MM.1S (cell line): ENCODE results near the gene MFSD6L.

Experiments used
- DNase-seq: peaks from one replicate; pipeline ENCODE4 v3.0.0-alpha.2; 2015
- H2AFZ ChIP-seq: fragments of 300-600 bp; sonication (generic); 2 replicates; pipeline ENCODE4 v1.6.0; 2016; ENCODE audit warnings: antibody characterized with exemption, low read length
- H3F3A ChIP-seq: fragments of 300-600 bp; sonication (generic); 2 replicates; pipeline ENCODE4 v1.6.1; 2016; ENCODE audit warnings: mild to moderate bottlenecking, antibody characterized with exemption, low read length, moderate library complexity, mixed read lengths; ENCODE audit not compliant: insufficient read depth
- H3K27ac ChIP-seq: fragments of 300-600 bp; sonication (generic); 2 replicates; pipeline ENCODE4 v1.5.1; 2016; ENCODE audit warnings: mild to moderate bottlenecking, low read length
- H3K27me3 ChIP-seq: fragments of 300-600 bp; sonication (generic); replicated peaks from 2 replicates; pipeline ENCODE4 v1.6.0; 2016; ENCODE audit warnings: low read length; ENCODE audit not compliant: insufficient read depth
- H3K36me3 ChIP-seq: fragments of 300-600 bp; sonication (generic); replicated peaks from 2 replicates; pipeline ENCODE4 v1.6.1; 2016; ENCODE audit warnings: mild to moderate bottlenecking, low read length, mixed read lengths; ENCODE audit not compliant: insufficient read depth
- H3K4me1 ChIP-seq: fragments of 300-600 bp; sonication (generic); 2 replicates; pipeline ENCODE4 v1.6.1; 2016; ENCODE audit warnings: low read length, mixed read lengths
- H3K4me2 ChIP-seq: fragments of 300-600 bp; sonication (generic); 2 replicates; pipeline ENCODE4 v1.6.0; 2016; ENCODE audit warnings: low read depth, low read length
- H3K4me3 ChIP-seq: fragments of 300-600 bp; sonication (generic); 2 replicates; pipeline ENCODE4 v1.5.1; 2016; ENCODE audit warnings: low read length, mixed read lengths
- H3K79me2 ChIP-seq: fragments of 300-600 bp; sonication (generic); 2 replicates; pipeline ENCODE4 v1.6.1; 2016; ENCODE audit warnings: mixed run types, low read length, mixed read lengths
- H3K9ac ChIP-seq: fragments of 300-600 bp; sonication (generic); 2 replicates; pipeline ENCODE4 v1.6.1; 2016; ENCODE audit warnings: low read length, mixed read lengths
- H3K9me2 ChIP-seq: fragments of 300-600 bp; sonication (generic); replicated peaks from 2 replicates; pipeline ENCODE4 v1.6.1; 2016; ENCODE audit warnings: mild to moderate bottlenecking, low read length, mixed read lengths; ENCODE audit not compliant: insufficient read depth
- H3K9me3 ChIP-seq: fragments of 300-600 bp; sonication (generic); replicated peaks from 2 replicates; pipeline ENCODE4 v1.6.1; 2016; ENCODE audit warnings: mild to moderate bottlenecking, low read length, mixed read lengths; ENCODE audit not compliant: insufficient read depth
- H4K20me1 ChIP-seq: fragments of 300-600 bp; sonication (generic); 2 replicates; pipeline ENCODE4 v1.6.1; 2016; ENCODE audit warnings: mild to moderate bottlenecking, low read length, moderate library complexity, mixed read lengths; ENCODE audit not compliant: insufficient read depth
- CTCF ChIP-seq: fragments of 300-600 bp; sonication (generic); IDR thresholded peaks from 2 replicates; pipeline ENCODE4 v1.5.1; 2016; ENCODE audit warnings: antibody characterized with exemption, low read length, mixed read lengths
- EZH2 ChIP-seq: fragments of 300-600 bp; sonication (generic); optimal IDR thresholded peaks from 2 replicates; pipeline ENCODE3; 2017; ENCODE audit warnings: low read depth, mild to moderate bottlenecking, antibody characterized with exemption, low read length, mixed read lengths
- EZH2phosphoT487 ChIP-seq: fragments of 300-600 bp; sonication (generic); IDR thresholded peaks from 2 replicates; pipeline ENCODE4 v1.6.1; 2018; ENCODE audit warnings: antibody characterized with exemption, low read length

Gene MFSD6L

DNA sequence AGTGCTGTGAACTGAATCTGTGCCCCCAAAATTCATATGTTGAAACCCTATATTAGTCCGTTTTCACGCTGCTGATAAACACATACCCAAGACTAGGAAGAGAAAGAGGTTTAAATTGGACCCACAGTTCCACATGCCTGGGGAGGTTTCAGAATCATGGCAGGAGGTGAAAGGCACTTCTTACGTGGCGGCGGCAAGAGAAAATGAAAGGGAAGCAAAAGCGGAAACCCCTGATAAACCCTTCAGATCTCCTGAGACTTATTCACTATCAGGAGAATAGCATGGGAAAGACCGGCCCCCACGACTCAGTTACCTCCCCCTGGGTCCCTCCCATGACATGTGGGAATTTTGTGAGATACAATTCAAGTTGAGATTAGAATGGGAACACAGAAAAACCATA lies 37.2 kb downstream of the MFSD6L start:
- no peaks in the 10 kb centered on the region for H3F3A ChIP-seq
- H3K79me2 ChIP-seq = no peaks in the 10 kb centered on the region
- H3K4me3 ChIP-seq = no peak overlapping the region
- no peaks in the 10 kb centered on the region for H3K9me2 ChIP-seq
- no peaks in the 10 kb centered on the region for H4K20me1 ChIP-seq
- H3K4me1 ChIP-seq = no peaks in the 10 kb centered on the region
- H3K36me3 ChIP-seq = no peaks in the 10 kb centered on the region
- no peak overlapping the region for H3K27ac ChIP-seq
- TF ChIP-seq EZH2 (no peak), EZH2phosphoT487 (no peak), CTCF (no peak)
- H3K9ac ChIP-seq = no peak overlapping the region
- DNase-seq = no peak
- H3K27me3 ChIP-seq = peaks cover 4% of the 10 kb centered on the region; the same call in 1 of the 2 replicates
- H3K4me2 ChIP-seq = no peak overlapping the region
- no peak overlapping the region for H2AFZ ChIP-seq
- no peaks in the 10 kb centered on the region for H3K9me3 ChIP-seq

DNA sequence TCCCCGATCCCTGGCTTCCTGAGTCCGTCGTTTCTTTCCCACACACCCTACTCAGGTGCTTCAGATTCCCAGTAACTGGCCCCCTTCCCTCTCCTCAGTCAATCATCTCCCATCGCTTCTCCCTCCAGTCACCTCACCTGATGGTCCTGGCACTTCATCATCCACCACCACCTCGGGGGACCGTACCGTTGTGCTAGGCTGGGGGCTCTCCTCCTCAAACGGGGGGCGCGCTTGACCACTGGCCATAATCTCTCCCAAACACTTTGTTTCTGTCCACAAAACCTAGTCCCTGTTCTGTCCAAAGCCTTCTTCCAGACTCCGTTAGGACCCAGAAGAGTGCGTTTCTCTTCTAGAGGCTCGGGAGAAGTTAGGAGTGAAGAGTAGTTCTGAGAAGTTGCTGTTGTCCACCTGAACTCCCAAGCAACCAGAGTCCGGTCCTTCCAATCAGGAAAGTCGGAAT lies 41.0 kb downstream of the MFSD6L start, which contains the start of gene SPDYE4:
Gene SPDYE4 (minus strand): TSS at position 410 of the 460 bp plus-strand sequence. CDS start 164 bp downstream, at position 246.
- no peak for TF ChIP-seq EZH2phosphoT487
- TF ChIP-seq EZH2 = no peak
- TF ChIP-seq CTCF = no peak
- Histone ChIP-seq H3K36me3 (no peaks in the 10 kb centered on the region), H3K4me2 (no peak within 1 kb of the TSS), H3K27ac (no peak within 1 kb of the TSS), H2AFZ (no peak within 1 kb of the TSS), H3K9me3 (no peaks in the 10 kb centered on the region), H3F3A (no peaks in the 10 kb centered on the region), H3K4me3 (no peak within 1 kb of the TSS), H3K79me2 (no peaks in the 10 kb centered on the region), H3K27me3 (peaks cover 8% of the 10 kb centered on the region), H3K9me2 (no peaks in the 10 kb centered on the region), H4K20me1 (no peaks in the 10 kb centered on the region), H3K4me1 (no peaks in the 10 kb centered on the region), H3K9ac (no peak within 1 kb of the TSS)
- DNase-seq = no peak

- no peaks in the 10 kb centered on the region for H3F3A ChIP-seq
- H3K27me3 ChIP-seq = peaks cover 8% of the 10 kb centered on the region
- H4K20me1 ChIP-seq = no peaks in the 10 kb centered on the region
- TF ChIP-seq CTCF (no peak), EZH2 (no peak), EZH2phosphoT487 (no peak)
- DNase-seq = no peak
- no peak overlapping the region for H3K9ac ChIP-seq
- no peak overlapping the region for H3K4me2 ChIP-seq
- H3K9me3 ChIP-seq = no peaks in the 10 kb centered on the region
- no peaks in the 10 kb centered on the region for H3K4me1 ChIP-seq
- no peak overlapping the region for H3K4me3 ChIP-seq
- H3K36me3 ChIP-seq = no peaks in the 10 kb centered on the region
- H3K79me2 ChIP-seq = no peaks in the 10 kb centered on the region
- no peak overlapping the region for H3K27ac ChIP-seq
- no peak overlapping the region for H2AFZ ChIP-seq
- no peaks in the 10 kb centered on the region for H3K9me2 ChIP-seq
Measured at GRCh38 chr17:8757189-8757588, 42.0 kb downstream of the MFSD6L start.
